ENCODE measurements around the gene CTSO. TPM values are rescaled to one million over a fixed set of nuclear protein-coding genes. Genes with fewer than 3 reads are reported as not detected.

The CTSO gene
- total RNA-seq, 1 experiment from 2014 or later = 0.57 TPM

- intact Hi-C loops (cut with micrococcal nuclease) = no loop called here
- no peak overlapping the region for H3K9ac ChIP-seq (ENCODE audit: low read length)
- no peak overlapping the region for H3K27ac ChIP-seq (ENCODE audit: low read depth, low read length)
- H3K4me2 ChIP-seq (ENCODE audit: low read length) = no peak overlapping the region
- TF ChIP-seq ZFX (IDR thresholded peaks at IDR 0.05) (no peak), POLR2AphosphoS5 (IDR thresholded peaks at IDR 0.05; ENCODE audit: low read depth, low read length) (no peak), EZH2phosphoT487 (IDR thresholded peaks at IDR 0.05; ENCODE audit: borderline replicate concordance) (no peak)
- ChIA-PET RAD21 (ENCODE audit: low non-redundant PET in 1 of 2, low total read pairs in 2 of 2, uncharacterized antibody in 2 of 2, unreplicated experiment in 2 of 2) (no interaction called here), CTCF (interaction anchor here (0.9 kb wide), 1 partner anchor 8 kb away, joined by 3 read pairs; no protein-coding TSS in a partner anchor), POLR2A (no interaction called here)
- no peaks in the 10 kb centered on the region for H3K9me3 ChIP-seq (ENCODE audit: control insufficient read depth in 1 of 2, insufficient read depth in 1 of 2, low read depth in 1 of 2, low read length in 2 of 2)
- H4K20me1 ChIP-seq (ENCODE audit: insufficient read depth) = no peaks in the 10 kb centered on the region
- H3K9me2 ChIP-seq (ENCODE audit: insufficient read depth) = no peaks in the 10 kb centered on the region
- no peaks in the 10 kb centered on the region for H3K79me2 ChIP-seq (ENCODE audit: insufficient read depth, low read length)
- no peaks in the 10 kb centered on the region for H3K4me1 ChIP-seq (ENCODE audit: control insufficient read depth in 1 of 2, insufficient read depth in 2 of 2, low read length in 2 of 2)
- DNase-seq (ENCODE audit: low read depth, low spot score) = no peak
- H3K4me3 ChIP-seq (replicated peaks in 1 of 2; ENCODE audit: low read depth in 1 of 2, low read length in 2 of 2) = no peak overlapping the region
- no peaks in the 10 kb centered on the region for H3K27me3 ChIP-seq (ENCODE audit: insufficient read depth, low read length)
- no peak for ATAC-seq
- H2AFZ ChIP-seq (ENCODE audit: low read depth, low read length, poor library complexity, severe bottlenecking) = no peak overlapping the region
- H3K36me3 ChIP-seq (ENCODE audit: control insufficient read depth in 1 of 2, insufficient read depth in 2 of 2, low read length in 2 of 2) = no peaks in the 10 kb centered on the region
- no TSS peak for BruUV-seq (replicated peaks)
Observed at GRCh38 chr4:155944516-155944915, 9.2 kb downstream of the CTSO start.

GRCh38 chr4:155943605-155944291 is 9.9 kb downstream of the CTSO start:
- Histone ChIP-seq H2AFZ (ENCODE audit: low read depth, low read length, poor library complexity, severe bottlenecking) (no peak overlapping the region), H3K9ac (ENCODE audit: low read length) (no peak overlapping the region), H3K27me3 (ENCODE audit: insufficient read depth, low read length) (no peaks in the 10 kb centered on the region), H3K4me2 (ENCODE audit: low read length) (no peak overlapping the region), H3K27ac (ENCODE audit: low read depth, low read length) (no peak overlapping the region), H3K4me3 (replicated peaks in 1 of 2; ENCODE audit: low read depth in 1 of 2, low read length in 2 of 2) (no peak overlapping the region), H4K20me1 (ENCODE audit: insufficient read depth) (no peaks in the 10 kb centered on the region), H3K36me3 (ENCODE audit: control insufficient read depth in 1 of 2, insufficient read depth in 2 of 2, low read length in 2 of 2) (no peaks in the 10 kb centered on the region), H3K79me2 (ENCODE audit: insufficient read depth, low read length) (no peaks in the 10 kb centered on the region), H3K9me3 (ENCODE audit: control insufficient read depth in 1 of 2, insufficient read depth in 1 of 2, low read depth in 1 of 2, low read length in 2 of 2) (no peaks in the 10 kb centered on the region), H3K9me2 (ENCODE audit: insufficient read depth) (no peaks in the 10 kb centered on the region), H3K4me1 (ENCODE audit: control insufficient read depth in 1 of 2, insufficient read depth in 2 of 2, low read length in 2 of 2) (no peaks in the 10 kb centered on the region)
- ChIA-PET CTCF (no interaction called here), POLR2A (no interaction called here), RAD21 (ENCODE audit: low non-redundant PET in 1 of 2, low total read pairs in 2 of 2, uncharacterized antibody in 2 of 2, unreplicated experiment in 2 of 2) (no interaction called here)
- intact Hi-C loops (cut with micrococcal nuclease) = no loop called here
- ATAC-seq = no peak
- no TSS peak for BruUV-seq (replicated peaks)
- no peak for DNase-seq (ENCODE audit: low read depth, low spot score)
- TF ChIP-seq EZH2 (IDR thresholded peaks at IDR 0.05) = no peak
- no peak for TF ChIP-seq POLR2AphosphoS5 (IDR thresholded peaks at IDR 0.05; ENCODE audit: low read depth, low read length)
- no peak for TF ChIP-seq SRF (IDR thresholded peaks at IDR 0.05; ENCODE audit: low read depth)
- TF ChIP-seq, protein P1, sequence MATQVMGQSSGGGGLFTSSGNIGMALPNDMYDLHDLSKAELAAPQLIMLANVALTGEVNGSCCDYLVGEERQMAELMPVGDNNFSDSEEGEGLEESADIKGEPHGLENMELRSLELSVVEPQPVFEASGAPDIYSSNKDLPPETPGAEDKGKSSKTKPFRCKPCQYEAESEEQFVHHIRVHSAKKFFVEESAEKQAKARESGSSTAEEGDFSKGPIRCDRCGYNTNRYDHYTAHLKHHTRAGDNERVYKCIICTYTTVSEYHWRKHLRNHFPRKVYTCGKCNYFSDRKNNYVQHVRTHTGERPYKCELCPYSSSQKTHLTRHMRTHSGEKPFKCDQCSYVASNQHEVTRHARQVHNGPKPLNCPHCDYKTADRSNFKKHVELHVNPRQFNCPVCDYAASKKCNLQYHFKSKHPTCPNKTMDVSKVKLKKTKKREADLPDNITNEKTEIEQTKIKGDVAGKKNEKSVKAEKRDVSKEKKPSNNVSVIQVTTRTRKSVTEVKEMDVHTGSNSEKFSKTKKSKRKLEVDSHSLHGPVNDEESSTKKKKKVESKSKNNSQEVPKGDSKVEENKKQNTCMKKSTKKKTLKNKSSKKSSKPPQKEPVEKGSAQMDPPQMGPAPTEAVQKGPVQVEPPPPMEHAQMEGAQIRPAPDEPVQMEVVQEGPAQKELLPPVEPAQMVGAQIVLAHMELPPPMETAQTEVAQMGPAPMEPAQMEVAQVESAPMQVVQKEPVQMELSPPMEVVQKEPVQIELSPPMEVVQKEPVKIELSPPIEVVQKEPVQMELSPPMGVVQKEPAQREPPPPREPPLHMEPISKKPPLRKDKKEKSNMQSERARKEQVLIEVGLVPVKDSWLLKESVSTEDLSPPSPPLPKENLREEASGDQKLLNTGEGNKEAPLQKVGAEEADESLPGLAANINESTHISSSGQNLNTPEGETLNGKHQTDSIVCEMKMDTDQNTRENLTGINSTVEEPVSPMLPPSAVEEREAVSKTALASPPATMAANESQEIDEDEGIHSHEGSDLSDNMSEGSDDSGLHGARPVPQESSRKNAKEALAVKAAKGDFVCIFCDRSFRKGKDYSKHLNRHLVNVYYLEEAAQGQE (IDR thresholded peaks at IDR 0.05; ENCODE audit: low read depth) = no peak
- TF ChIP-seq CBX3 (IDR thresholded peaks at IDR 0.05; ENCODE audit: low read depth) = no peak
- TF ChIP-seq SIN3A (IDR thresholded peaks at IDR 0.05; ENCODE audit: low read depth) = no peak
- TF ChIP-seq YY1 (IDR thresholded peaks at IDR 0.05; ENCODE audit: extremely low read depth, insufficient replicate concordance, low read depth, low read length) = no peak
- no peak for TF ChIP-seq TCF7L2 (IDR thresholded peaks at IDR 0.05; ENCODE audit: borderline replicate concordance, extremely low read depth, insufficient read depth, insufficient read length)
- no peak for TF ChIP-seq EZH2phosphoT487 (IDR thresholded peaks at IDR 0.05; ENCODE audit: borderline replicate concordance)
- TF ChIP-seq ATF3 (IDR thresholded peaks at IDR 0.05) = no peak
- no peak for TF ChIP-seq CEBPB (IDR thresholded peaks at IDR 0.05; ENCODE audit: low read depth)
- TF ChIP-seq, protein P2, sequence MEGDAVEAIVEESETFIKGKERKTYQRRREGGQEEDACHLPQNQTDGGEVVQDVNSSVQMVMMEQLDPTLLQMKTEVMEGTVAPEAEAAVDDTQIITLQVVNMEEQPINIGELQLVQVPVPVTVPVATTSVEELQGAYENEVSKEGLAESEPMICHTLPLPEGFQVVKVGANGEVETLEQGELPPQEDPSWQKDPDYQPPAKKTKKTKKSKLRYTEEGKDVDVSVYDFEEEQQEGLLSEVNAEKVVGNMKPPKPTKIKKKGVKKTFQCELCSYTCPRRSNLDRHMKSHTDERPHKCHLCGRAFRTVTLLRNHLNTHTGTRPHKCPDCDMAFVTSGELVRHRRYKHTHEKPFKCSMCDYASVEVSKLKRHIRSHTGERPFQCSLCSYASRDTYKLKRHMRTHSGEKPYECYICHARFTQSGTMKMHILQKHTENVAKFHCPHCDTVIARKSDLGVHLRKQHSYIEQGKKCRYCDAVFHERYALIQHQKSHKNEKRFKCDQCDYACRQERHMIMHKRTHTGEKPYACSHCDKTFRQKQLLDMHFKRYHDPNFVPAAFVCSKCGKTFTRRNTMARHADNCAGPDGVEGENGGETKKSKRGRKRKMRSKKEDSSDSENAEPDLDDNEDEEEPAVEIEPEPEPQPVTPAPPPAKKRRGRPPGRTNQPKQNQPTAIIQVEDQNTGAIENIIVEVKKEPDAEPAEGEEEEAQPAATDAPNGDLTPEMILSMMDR (IDR thresholded peaks at IDR 0.05 in 2 of 3, conservative IDR thresholded peaks at IDR 0.05 in 1 of 3; ENCODE audit: borderline replicate concordance in 1 of 3, insufficient read depth in 1 of 3, low read depth in 2 of 3, low read length in 2 of 3) = no peak
- TF ChIP-seq ZFX (IDR thresholded peaks at IDR 0.05) = no peak
- TF ChIP-seq JUND (IDR thresholded peaks at IDR 0.05) = no peak

Measured in HCT116 (cell line).